NCI-H1105 (cell line): ENCODE results near the gene STRN3.
"Not testable (repeated sequence)": the region's sequence is repeated elsewhere in the genome, so short reads cannot be mapped to it uniquely, and the experiment has no call there.

Experiments
- DNase-seq: peaks from one replicate; lab custom pipeline; 2025; lab: John Stamatoyannopoulos, UW

The STRN3 gene

DNA sequence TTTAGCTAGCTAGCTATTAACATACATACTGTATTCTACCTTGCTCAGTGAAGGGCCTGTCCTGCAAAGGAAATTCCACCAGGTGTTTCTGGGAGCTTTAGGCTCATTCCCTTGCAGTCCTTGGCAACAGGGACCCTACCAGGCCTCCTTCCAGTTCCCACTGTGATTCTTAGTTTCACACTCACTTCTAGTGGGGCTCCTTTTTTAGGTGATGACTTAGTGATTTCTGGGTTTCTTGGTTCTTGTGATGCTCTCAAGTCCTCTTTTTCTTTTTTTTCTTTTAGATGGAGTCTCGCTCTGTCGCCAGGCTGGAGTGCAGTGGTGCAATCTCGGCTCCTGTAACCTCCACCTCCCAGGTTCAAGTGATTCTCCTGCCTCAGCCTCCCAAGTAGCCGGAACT lies 10.4 kb upstream of the STRN3 start:
- no peak for DNase-seq

DNA sequence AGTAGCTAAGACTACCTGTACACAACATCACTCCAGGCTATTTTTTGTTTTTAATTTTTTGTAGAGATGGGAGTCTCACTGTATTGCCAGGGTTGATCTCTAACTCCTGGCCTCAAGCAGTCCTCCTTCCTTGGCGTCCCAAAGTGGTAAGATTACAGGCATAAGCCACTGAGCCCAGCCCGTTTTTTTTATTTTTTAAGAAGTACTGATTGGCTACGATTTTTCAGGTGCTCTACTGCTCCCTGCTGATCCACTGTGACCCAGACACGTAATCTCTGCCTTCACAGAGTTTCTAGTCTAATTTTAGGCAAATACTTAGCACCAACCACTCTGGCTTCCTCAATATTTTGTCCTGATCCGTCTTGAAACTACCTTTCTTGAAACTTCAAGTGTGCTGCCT lies 4.3 kb upstream of the STRN3 start:
- no peak for DNase-seq

DNA sequence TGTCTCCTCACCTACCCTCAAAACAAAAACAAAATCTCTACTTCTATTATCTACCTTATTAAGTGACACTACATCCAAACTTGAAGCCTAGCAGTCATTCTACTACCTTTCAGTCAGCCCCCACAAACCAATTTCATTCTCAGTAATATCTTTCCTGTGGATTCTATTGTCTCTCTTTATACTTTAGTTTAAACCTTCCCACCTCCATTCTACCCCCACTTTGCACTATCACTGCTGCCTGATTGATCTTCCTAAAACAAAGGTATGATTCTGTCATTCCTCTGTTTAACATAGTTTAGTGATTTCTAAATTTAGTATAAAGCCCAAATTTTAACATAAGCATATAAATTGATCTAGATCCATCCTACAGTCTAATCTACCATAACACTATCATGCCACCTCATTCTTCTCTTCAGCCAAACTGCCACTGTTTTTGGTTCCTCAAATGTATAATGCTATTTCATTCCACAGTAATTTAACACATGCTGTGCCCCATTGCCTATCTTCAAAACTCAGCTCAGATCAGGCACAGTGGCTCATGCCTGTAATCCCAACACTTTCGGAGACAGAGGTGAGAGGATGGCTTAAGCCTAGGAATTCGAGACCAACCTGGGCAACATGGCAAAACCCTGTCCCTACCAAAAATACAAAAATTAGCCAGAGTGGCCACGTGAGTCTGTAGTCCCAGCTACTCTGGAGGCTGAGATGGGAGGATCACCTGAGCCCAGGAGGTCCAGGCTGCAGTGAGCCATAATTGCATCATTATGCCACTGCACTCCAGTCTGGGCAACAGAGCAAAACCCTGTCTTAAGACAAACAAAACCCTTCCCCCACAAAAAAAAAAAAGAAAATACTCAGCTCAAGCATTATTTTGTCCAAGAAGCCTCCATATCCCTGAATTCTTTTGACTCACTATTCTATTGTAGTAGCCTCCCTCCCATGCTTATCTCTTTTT lies 3.1 kb upstream of the STRN3 start:
- DNase-seq: no peak

DNA sequence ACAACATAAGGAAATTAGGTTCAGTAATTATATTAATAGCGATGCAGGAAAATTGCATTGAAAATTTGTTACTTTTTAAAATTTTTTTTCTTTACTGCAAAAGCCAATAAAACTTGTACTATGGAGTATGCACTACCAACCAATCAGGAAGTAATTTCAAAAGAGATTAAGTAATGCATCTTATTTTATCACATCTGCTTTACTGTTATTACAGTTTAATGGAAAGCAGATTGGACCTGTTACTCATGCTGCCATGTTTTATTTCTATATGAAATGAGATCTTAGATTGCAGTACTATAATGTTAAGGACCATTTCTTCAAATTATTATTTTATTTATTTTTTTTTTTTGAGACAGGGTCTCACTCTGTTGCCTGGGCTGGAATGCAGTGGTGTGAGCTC lies 1.7 kb upstream of the STRN3 start:
- no peak for DNase-seq

GRCh38 chr14:31026450-31027235 lies 464 bp upstream of the STRN3 start:
- DNase-seq: peak; percentile 94

DNA sequence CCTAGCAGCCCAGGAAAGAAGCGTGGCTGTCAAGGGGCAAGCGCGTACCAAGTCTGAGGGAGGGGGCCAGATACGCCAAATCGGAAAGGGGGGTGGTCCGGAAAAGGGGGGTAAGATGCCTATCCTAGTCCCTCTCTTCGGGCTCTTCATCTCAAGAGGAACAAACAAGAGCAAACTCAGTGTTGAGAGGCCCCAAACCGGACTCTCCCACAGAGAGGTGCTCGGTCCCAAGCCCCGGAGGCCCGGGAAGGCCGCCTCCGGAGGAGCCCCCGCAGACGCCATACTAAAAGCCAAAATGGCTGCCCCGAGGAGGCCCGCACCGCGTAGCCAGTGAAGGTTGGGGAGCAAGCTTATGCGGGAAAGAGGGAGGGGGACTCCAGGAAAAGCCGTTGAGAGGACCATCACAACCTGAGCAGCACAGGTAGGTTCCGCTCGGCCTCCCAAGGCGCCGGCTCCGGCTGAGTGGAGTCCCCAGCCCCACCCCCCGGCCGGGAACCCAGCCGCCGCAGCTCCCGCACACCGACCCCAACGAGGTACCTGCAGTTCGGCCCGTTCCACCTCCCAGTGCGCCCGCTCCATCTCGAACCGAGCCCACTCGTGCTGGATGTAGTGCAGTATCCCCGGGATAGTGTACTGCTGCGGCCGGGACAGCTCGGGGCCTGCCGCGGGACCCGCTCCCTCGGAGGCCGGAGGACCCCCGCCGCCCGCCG lies 657 bp downstream of the STRN3 start, which contains the start of gene AP4S1:
TSS of gene AP4S1 (plus strand) at position 283 of the 710 bp plus-strand sequence. CDS start 40,548 bp downstream, outside the sequence.
- peak; percentile 25 for DNase-seq

DNA sequence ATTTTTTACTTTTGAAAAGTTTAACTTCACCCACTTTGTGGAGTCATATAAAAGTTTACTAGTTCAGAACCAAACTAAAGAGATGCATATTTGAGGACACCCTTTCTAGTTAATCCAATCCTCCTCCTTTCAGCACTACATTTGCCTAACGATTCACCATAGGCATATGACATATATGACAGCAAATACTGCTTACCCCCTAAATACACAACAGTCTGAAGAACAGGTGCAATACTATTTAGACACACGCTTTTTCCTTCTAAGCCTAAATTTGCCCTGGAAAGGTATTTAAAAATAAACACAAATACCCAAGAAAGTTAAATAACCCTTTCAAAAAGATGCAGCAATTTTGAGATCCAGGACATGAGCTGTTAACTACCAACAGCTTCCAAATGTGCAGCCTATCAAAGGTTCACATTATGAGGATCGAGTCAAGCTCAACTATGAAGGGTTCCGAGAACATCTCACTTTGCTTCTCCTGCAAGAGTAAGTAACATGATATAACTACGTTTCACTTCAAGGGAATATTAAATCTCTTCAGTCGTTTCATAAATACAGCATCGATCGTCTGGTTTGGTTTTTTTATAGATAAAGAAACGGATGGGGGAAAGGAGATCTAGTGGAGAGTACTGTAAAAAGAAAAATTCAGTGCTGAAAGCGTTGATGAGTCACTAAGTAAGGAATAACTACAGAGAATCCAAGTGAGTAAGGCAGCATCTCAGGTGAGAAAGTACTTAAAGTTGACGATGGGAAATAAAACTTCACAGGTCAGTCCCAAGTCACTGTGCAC lies 1.4 kb downstream of the STRN3 start:
- DNase-seq: no peak

GRCh38 chr14:31024010-31024480 lies 2.1 kb downstream of the STRN3 start:
- no peak for DNase-seq

GRCh38 chr14:31022386-31022785 lies 3.8 kb downstream of the STRN3 start:
- DNase-seq: no peak

- DNase-seq: no peak
Observed at GRCh38 chr14:31021576-31021949, 4.6 kb downstream of the STRN3 start.

DNA sequence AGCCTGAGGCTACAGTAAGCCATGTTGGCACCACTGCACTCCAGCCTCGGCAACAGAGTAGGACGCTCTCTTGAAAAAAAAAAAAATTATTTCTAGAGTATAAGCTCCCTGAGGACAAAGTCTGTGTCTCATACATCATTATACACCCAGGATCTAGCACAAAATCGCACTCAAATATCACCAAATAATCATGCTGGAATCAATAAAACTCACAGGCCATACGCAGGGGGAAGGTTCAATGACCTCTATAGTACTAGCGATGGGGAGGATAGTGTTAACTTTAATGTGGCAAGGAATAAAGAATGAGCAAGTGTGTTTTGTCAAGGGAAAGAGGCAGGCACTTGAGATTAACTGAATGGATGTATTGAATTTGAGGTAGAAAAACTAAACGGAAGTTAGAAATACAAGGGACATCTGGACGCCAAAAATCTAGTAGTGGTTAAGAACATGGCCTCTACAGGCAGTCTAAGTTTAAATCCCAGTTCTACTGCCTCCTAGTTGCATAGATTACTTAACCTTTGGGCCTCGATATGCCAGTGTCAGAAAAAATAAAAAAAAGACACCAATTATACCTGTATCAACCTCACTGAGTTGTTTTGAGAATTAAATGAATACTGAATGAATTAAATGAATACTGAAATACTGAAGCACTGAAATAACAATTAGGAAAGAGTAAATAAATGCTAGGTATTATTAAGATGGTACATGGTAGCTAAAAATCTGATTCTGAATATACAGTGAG lies 5.2 kb downstream of the STRN3 start:
- DNase-seq: no peak

DNA sequence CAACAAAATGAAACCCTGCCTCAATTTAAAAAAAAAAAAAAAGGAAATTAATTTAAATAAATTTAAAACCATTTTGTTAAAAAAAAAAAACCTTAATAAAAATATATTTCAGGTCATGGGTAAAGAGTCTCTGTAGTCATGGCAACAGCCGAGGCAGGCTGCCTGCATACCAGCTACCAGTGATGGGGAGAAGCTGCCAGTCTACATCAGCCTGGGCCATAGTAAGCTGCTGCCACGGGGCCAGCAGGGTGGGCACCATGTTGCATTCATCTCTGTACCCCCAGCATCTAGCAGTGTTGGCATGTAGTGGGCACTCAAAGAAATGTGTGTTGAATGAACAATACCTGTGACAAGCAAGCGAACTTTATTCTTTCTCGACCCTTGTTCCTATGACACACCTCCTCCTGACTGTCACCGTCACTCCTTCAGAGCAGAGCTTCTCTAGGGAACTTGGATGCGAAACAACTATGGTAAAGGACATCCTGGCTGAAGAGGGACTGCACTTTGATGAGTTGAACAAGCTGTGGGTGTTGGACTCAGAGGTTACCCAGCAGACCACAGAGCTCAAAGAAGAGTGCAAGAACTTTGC lies 8.0 kb downstream of the STRN3 start:
- no peak for DNase-seq

- no peak for DNase-seq
Observed at GRCh38 chr14:31013841-31014240, 12.3 kb downstream of the STRN3 start.

DNA sequence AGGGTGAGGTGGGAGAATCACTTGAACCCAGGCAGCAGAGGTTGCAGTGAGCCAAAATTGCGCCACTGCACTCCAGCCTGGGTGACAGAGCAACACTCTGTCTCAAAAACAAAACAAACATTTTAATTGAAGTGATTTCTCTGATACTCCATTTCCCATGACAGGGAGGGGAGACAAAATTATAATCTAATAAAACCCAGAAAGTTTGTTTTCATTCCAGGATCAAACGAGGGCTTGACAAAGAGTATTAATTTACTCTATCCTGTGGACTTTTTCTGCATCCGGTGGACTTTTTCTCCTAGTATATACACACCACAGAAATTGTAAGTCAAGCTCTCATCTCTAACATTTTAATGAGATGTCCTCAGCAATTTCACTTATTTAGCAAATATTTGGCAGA lies 15.2 kb downstream of the STRN3 start:
- no peak for DNase-seq

- DNase-seq: no peak
Observed at GRCh38 chr14:31009836-31010574, 16.2 kb downstream of the STRN3 start.

DNA sequence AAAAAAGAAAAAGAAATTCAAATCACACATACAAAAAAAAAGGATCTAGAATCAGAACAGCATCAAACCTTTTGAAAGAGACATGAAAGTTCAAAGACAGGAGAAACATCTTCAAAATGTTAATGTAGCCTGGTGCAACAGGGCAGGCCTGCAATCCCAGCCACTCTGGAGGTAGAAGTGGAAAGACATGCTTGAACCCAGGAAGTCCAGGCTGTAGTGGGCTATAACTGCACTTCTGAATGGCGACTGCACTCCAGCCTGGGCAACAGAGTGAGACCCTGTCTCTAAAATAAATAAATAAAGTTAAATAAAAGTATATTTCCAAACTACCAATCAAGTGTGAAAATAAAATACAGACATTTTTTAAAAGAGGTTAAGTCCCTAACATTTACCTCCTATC lies 19.5 kb downstream of the STRN3 start:
- no peak for DNase-seq

GRCh38 chr14:31004007-31004406 lies 22.2 kb downstream of the STRN3 start:
- DNase-seq: not testable (repeated sequence)

DNA sequence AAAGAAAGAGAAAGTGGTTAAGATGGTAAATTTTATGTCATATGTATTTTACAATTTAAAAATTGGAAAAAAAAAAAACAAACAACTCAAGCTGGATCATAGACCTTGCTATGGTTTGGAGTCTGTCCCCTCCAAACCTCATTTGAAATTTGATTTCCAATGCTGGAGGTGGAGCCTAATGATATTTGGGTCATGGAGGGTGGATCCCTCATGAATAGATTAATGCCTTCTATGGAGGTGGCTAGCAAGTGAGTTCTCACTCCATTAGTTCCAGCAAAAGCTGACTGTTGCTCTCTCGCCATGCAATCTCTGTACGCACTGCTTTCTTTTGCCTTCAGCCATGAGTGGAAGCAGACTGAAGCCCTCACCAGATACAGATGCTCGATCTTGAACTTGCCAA lies 22.9 kb downstream of the STRN3 start:
- DNase-seq: no peak

DNA sequence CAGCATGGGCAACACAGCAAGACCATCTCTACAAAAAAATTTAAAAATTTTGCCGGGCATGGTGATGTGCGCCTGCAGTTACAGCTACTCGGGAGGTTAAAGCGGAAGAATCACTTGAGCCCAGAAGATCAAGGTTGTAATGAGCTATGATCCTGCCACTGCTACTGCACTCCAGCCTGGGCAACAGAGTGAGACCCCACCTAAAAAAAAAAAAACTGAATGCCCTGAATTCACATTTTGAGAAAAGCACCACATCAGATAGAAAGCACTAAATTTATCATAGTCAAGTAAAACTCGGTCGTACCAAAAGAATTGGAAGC lies 24.9 kb downstream of the STRN3 start:
- DNase-seq: no peak
